ENCODE data around the gene ZDHHC8.

GRCh38 chr22:20143883-20144665 is 12.5 kb downstream of the ZDHHC8 start:
- no peak for TF ChIP-seq POLR2A (IDR thresholded peaks at IDR 0.05; ENCODE audit: low read length)
- no peak for TF ChIP-seq GATA1 (IDR thresholded peaks at IDR 0.05; ENCODE audit: low read depth, low read length)
